Activated naive CD4-positive, alpha-beta T cell treated with anti-CD3 and anti-CD28 coated beads, Interleukin-2, amount 10 ng/mL, durations not matched to agents 7 days and 5 days (primary cell): ENCODE measurements around the gene ARID5B.
A peak's percentile ranks its signal among the peaks of the same experiment; 100 is the strongest.
"Not testable (repeated sequence)": the region's sequence is repeated elsewhere in the genome, so short reads cannot be mapped to it uniquely, and the experiment has no call there.

Source experiments
- CTCF ChIA-PET: fragments of 350-600 bp; sonication (Branson Sonifier 250); formaldehyde crosslinking; loops from one replicate; lab custom pipeline; 2021; ENCODE audit warnings: antibody characterized with exemption; lab: Charles Lee
- DNase-seq: peaks from one replicate; pipeline ENCODE4 v3.0.0-alpha.2; 2020
- H3K27ac Mint-ChIP-seq: one replicate; pipeline ENCODE4 v1.8.0; 2021; ENCODE audit warnings: mild to moderate bottlenecking, moderate library complexity, mixed read lengths
- H3K27me3 Mint-ChIP-seq: one replicate; pipeline ENCODE4 v1.8.0; 2021; ENCODE audit warnings: mild to moderate bottlenecking, mixed read lengths
- H3K36me3 Mint-ChIP-seq: one replicate; pipeline ENCODE4 v1.8.0; 2021; ENCODE audit warnings: mixed read lengths
- H3K4me1 Mint-ChIP-seq: one replicate; pipeline ENCODE4 v1.8.0; 2021; ENCODE audit warnings: mixed read lengths
- H3K4me3 Mint-ChIP-seq: one replicate; pipeline ENCODE4 v1.8.0; 2021; ENCODE audit warnings: mild to moderate bottlenecking, moderate library complexity, mixed read lengths
- H3K9me3 Mint-ChIP-seq: one replicate; pipeline ENCODE4 v1.8.0; 2021; ENCODE audit warnings: mixed read lengths

The ARID5B gene

GRCh38 chr10:61963669-61964058 is 62.2 kb downstream of the ARID5B start:
- peaks cover 78% of the 10 kb centered on the region for H3K4me1 Mint-ChIP-seq
- CTCF ChIA-PET = interaction anchor here (1.1 kb wide), 1 partner anchor 10 kb away, joined by 4 read pairs; no protein-coding TSS in a partner anchor
- H3K27ac Mint-ChIP-seq = peak overlapping the region; percentile 40
- no peaks in the 10 kb centered on the region for H3K27me3 Mint-ChIP-seq
- no peak for DNase-seq
- no peak overlapping the region for H3K4me3 Mint-ChIP-seq
- H3K9me3 Mint-ChIP-seq = no peaks in the 10 kb centered on the region
- peaks cover 80% of the 10 kb centered on the region for H3K36me3 Mint-ChIP-seq

DNA sequence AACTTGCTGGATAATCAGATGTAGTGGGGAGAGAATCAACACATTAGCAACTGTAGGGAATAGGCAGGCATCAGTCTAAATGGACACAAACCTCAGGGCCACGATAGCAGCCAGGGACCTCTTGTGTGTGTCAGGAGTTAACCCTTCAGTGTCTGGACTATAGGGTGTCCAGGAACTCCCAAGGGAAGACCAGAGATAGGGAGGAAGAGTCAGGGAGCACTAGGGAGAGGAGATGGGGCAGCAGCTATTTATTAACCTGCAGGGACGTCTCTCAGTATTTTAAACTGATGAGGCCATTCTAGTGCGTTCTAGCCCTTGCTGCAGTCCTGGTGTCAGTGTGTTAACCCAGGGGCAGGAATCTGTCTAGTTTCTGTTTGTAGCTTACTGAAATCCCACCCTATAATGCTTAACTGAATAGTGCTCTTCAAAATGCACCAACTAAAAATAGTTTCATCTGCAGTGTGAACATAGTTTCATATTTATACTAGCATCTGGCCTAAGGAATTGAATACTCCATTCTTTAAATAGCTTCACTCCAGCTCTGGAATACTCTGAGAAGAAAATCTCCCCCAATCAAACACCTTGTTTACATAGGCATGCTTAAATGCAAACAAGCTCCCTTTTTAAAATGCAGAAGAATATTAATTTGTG is 62.7 kb downstream of the ARID5B start:
- no peak overlapping the region for H3K4me3 Mint-ChIP-seq
- no peaks in the 10 kb centered on the region for H3K9me3 Mint-ChIP-seq
- CTCF ChIA-PET = interaction anchor here (1.1 kb wide), 1 partner anchor 9 kb away, joined by 4 read pairs; no protein-coding TSS in a partner anchor
- no peaks in the 10 kb centered on the region for H3K27me3 Mint-ChIP-seq
- H3K36me3 Mint-ChIP-seq = peaks cover 80% of the 10 kb centered on the region
- no peak for DNase-seq
- H3K27ac Mint-ChIP-seq = peak overlapping the region; percentile 40
- peaks cover 79% of the 10 kb centered on the region for H3K4me1 Mint-ChIP-seq

DNA sequence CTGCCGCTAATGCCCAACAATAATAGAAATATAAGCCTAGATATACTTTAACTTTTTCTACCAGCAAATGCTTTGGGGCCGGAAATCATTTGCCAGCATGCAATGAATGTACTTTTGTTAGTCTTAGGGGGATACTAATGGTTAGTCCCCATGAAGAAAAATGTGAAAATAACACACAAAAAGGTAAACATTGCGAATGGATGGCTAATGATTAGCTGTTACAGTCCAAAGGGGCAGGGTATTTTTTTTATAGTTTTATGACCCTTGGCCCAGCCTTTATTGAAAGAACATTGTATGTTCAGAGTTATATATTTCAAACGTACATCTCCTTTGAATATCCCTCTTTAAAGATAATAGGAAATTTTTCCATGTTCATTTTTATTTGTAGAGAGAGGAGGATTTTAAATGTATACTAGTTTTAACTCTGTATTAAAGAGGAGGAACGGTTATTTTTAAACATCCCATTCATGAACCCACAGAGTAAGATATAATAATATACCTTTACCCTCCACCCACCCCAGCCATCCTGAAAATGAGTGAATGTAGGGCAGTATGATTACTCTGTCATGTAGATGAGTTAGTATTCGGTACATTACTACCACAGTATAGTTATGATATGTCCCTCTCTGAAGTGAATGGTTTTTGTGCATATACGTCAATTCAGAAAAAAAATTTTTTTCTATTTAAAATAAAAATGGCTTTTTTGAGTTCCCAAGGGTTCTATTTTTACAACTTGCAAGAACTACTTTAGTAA is 63.6 kb downstream of the ARID5B start:
- no peaks in the 10 kb centered on the region for H3K9me3 Mint-ChIP-seq
- CTCF ChIA-PET = interaction anchor here (1.1 kb wide), 1 partner anchor 8 kb away, joined by 4 read pairs; no protein-coding TSS in a partner anchor
- DNase-seq = no peak
- H3K27me3 Mint-ChIP-seq = no peaks in the 10 kb centered on the region
- peaks cover 80% of the 10 kb centered on the region for H3K4me1 Mint-ChIP-seq
- no peak overlapping the region for H3K27ac Mint-ChIP-seq
- H3K36me3 Mint-ChIP-seq = peaks cover 81% of the 10 kb centered on the region
- no peak overlapping the region for H3K4me3 Mint-ChIP-seq

- Mint-ChIP-seq H3K9me3 (no peaks in the 10 kb centered on the region), H3K27me3 (no peaks in the 10 kb centered on the region), H3K4me1 (peaks cover 83% of the 10 kb centered on the region), H3K4me3 (no peak overlapping the region), H3K36me3 (peaks cover 85% of the 10 kb centered on the region), H3K27ac (no peak overlapping the region)
- CTCF ChIA-PET = no interaction called here
- no peak for DNase-seq
Measured at GRCh38 chr10:61965703-61966395, 64.3 kb downstream of the ARID5B start.

DNA sequence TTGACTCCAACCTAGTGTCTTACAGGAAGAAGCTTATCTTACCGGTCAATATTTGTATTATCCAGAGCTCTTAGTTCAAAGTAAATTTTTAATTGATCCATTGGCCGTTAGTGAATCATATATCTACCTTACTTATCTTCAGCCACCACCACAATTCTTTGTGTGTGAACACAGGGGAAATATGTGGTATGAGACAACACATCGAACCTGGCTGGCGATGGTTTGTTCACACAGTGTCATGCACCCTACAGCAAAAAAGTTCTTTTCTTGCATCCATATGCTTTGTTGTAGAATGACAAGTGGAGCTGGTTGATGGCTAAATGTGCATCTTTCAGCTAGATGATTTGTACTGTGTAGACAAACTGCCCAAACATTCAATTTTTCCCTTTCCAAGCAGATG is 65.8 kb downstream of the ARID5B start:
- no peaks in the 10 kb centered on the region for H3K27me3 Mint-ChIP-seq
- peaks cover 80% of the 10 kb centered on the region for H3K36me3 Mint-ChIP-seq

GRCh38 chr10:61970182-61971002 is 68.9 kb downstream of the ARID5B start:
- DNase-seq = no peak
- H3K4me1 Mint-ChIP-seq = peaks cover 62% of the 10 kb centered on the region
- peak overlapping the region; percentile 37 for H3K27ac Mint-ChIP-seq
- H3K9me3 Mint-ChIP-seq = no peaks in the 10 kb centered on the region
- H3K36me3 Mint-ChIP-seq = peaks cover 81% of the 10 kb centered on the region
- H3K27me3 Mint-ChIP-seq = no peaks in the 10 kb centered on the region
- CTCF ChIA-PET = interaction anchor here (0.9 kb wide), 1 partner anchor 12 kb away, joined by 6 read pairs; no protein-coding TSS in a partner anchor
- no peak overlapping the region for H3K4me3 Mint-ChIP-seq

More for the DNA sequence above, 65.8 kb downstream of the ARID5B start:
- CTCF ChIA-PET = no interaction called here
- Mint-ChIP-seq H3K4me1 (peaks cover 74% of the 10 kb centered on the region), H3K4me3 (no peak overlapping the region), H3K9me3 (no peaks in the 10 kb centered on the region), H3K27ac (no peak overlapping the region)
- DNase-seq = no peak

- peaks cover 83% of the 10 kb centered on the region for H3K36me3 Mint-ChIP-seq
- peaks cover 57% of the 10 kb centered on the region for H3K4me1 Mint-ChIP-seq
- H3K4me3 Mint-ChIP-seq = no peak overlapping the region
- no peak for DNase-seq
- CTCF ChIA-PET = interaction anchor here (0.9 kb wide), 1 partner anchor 11 kb away, joined by 6 read pairs; no protein-coding TSS in a partner anchor
- peak overlapping the region; percentile 9 for H3K27ac Mint-ChIP-seq
- H3K9me3 Mint-ChIP-seq = no peaks in the 10 kb centered on the region
- no peaks in the 10 kb centered on the region for H3K27me3 Mint-ChIP-seq
Measured at GRCh38 chr10:61971003-61971325, 69.5 kb downstream of the ARID5B start.

- H3K4me1 Mint-ChIP-seq = peaks cover 56% of the 10 kb centered on the region
- no peak for DNase-seq
- H3K27me3 Mint-ChIP-seq = no peaks in the 10 kb centered on the region
- peaks cover 82% of the 10 kb centered on the region for H3K36me3 Mint-ChIP-seq
- peaks cover 11% of the 10 kb centered on the region for H3K9me3 Mint-ChIP-seq
- CTCF ChIA-PET = interaction anchor here (1.7 kb wide), 1 partner anchor 9 kb away, joined by 4 read pairs; no protein-coding TSS in a partner anchor
- H3K27ac Mint-ChIP-seq = no peak overlapping the region
- H3K4me3 Mint-ChIP-seq = no peak overlapping the region
Measured at GRCh38 chr10:61973169-61973568, 71.7 kb downstream of the ARID5B start.

- no peak overlapping the region for H3K4me3 Mint-ChIP-seq
- H3K4me1 Mint-ChIP-seq = peaks cover 56% of the 10 kb centered on the region
- CTCF ChIA-PET = interaction anchor here (1.7 kb wide), 1 partner anchor 10 kb away, joined by 4 read pairs; no protein-coding TSS in a partner anchor
- H3K27ac Mint-ChIP-seq = no peak overlapping the region
- H3K9me3 Mint-ChIP-seq = peaks cover 11% of the 10 kb centered on the region
- DNase-seq = no peak
- no peaks in the 10 kb centered on the region for H3K27me3 Mint-ChIP-seq
- peaks cover 82% of the 10 kb centered on the region for H3K36me3 Mint-ChIP-seq
Measured at GRCh38 chr10:61973906-61974305, 72.4 kb downstream of the ARID5B start.

DNA sequence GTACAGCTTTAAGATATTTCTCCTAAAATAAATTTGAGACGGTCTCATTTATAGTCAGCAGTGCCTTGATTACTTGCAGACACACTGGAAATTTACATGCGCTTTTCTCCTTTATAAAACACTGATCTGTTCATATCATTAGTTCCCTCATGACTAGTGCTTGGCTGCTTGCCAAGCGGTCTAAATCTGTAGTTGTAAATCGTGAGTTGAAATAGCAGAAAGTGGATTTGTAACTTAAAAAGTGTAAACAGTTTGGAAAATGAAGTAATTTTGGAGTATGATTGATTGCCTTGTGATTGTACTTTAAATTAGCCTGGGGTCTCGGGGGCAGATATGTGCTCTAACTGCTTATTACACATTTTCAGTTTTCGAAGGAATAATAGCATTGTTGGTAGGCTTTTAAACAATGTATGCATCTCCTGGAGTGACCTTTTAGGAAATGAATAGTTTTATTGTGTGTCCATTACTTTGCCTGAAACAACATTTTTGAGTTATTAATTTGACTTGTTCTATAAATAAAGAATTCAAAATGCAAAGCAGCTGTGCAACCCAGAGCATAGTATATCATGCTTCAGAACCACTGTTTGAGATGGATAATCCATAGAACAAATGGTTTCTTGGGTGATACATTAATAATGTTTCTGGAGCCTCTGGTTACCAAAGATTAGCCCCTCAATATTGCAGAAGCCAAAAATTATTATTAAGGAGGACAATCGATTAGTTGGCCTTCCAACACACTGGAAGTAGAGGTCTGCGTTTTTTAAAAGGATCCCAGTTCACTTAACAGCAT is 73.3 kb downstream of the ARID5B start:
- peaks cover 81% of the 10 kb centered on the region for H3K36me3 Mint-ChIP-seq
- no peak for DNase-seq

GRCh38 chr10:61975391-61975932 is 74.0 kb downstream of the ARID5B start:
- Mint-ChIP-seq H3K27me3 (no peaks in the 10 kb centered on the region), H3K4me3 (no peak overlapping the region), H3K27ac (no peak overlapping the region), H3K4me1 (peaks cover 52% of the 10 kb centered on the region), H3K36me3 (peaks cover 79% of the 10 kb centered on the region), H3K9me3 (peaks cover 11% of the 10 kb centered on the region)
- CTCF ChIA-PET = interaction anchor here (0.7 to 1.0 kb wide), 2 partner anchors 14 to 32 kb away, joined by 3 read pairs; no protein-coding TSS in a partner anchor
- DNase-seq = no peak

More for the DNA sequence above, 73.3 kb downstream of the ARID5B start:
- CTCF ChIA-PET = interaction anchor here (1.0 kb wide), 1 partner anchor 15 kb away, joined by 3 read pairs; no protein-coding TSS in a partner anchor
- H3K4me3 Mint-ChIP-seq = no peak overlapping the region
- no peak overlapping the region for H3K27ac Mint-ChIP-seq
- H3K4me1 Mint-ChIP-seq = peaks cover 54% of the 10 kb centered on the region
- peaks cover 11% of the 10 kb centered on the region for H3K9me3 Mint-ChIP-seq
- no peaks in the 10 kb centered on the region for H3K27me3 Mint-ChIP-seq

DNA sequence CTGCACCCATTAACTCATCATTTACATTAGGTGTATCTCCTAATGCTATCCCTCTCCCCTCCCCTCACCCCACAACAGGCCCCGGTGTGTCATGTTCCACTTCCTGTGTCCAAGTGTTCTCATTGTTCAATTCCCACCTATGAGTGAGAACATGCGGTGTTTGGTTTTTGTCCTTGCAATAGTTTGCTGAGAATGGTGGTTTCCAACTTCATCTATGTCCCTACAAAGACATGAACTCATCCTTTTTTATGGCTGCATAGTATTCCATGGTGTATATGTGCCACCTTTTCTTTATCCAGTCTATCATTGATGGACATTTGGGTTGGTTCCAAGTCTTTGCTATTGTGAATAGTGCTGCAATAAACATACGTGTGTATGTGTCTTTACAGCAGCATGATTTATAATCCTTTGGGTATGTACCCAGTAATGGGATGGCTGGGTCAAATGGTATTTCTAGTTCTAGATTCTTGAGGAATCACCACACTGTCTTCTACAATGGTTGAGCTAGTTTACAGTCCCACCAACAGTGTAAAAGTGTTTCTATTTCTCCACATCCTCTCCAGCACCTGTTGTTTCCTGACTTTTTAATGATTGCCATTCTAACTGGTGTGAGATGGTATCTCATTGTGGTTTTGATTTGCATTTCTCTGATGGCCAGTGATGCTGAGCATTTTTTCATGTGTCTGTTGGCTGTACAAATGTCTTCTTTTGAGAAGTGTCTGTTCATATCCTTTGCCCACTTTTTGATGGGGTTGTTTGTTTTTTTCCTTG is 75.6 kb downstream of the ARID5B start:
- H3K27me3 Mint-ChIP-seq, DNase-seq, H3K4me3 Mint-ChIP-seq, CTCF ChIA-PET: not testable (repeated sequence)
- H3K4me1 Mint-ChIP-seq = peaks cover 58% of the 10 kb centered on the region
- H3K36me3 Mint-ChIP-seq = peaks cover 88% of the 10 kb centered on the region
- peaks cover 11% of the 10 kb centered on the region for H3K9me3 Mint-ChIP-seq
- peak overlapping the region; percentile 75 for H3K27ac Mint-ChIP-seq
